Measurements from ENCODE around the gene FGA.

DNA sequence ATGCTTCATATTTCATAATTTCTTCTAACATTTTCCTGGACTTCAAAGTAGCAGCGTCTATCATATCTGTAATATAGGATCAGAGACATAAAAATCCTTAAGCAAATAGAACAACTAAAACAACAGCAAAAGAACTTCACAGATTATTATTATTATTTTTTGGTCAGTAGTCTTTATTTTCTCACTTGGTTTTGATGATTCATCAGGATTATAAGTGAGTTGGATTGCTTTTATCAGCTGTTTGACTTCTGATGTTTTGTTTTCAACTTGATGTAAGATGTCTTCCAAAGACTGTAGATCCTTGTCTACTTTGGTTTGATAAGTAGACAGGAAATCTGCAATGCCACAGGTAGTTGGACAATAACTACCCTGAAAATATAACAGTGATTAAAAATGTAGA lies 21.3 kb upstream of the FGA start:
- TF ChIP-seq CTCF (conservative IDR thresholded peaks at IDR 0.05; ENCODE audit: low read depth, low read length): no peak
- no peak for TF ChIP-seq EZH2 (IDR thresholded peaks at IDR 0.05; ENCODE audit: borderline replicate concordance, low read depth, low read length, poor library complexity, severe bottlenecking)

Measured in A673 (cell line).